ENCODE measurements around the gene SNAPC4. TPM values are rescaled to one million over a fixed set of nuclear protein-coding genes. Genes with fewer than 3 reads are reported as not detected.

The SNAPC4 gene
- total RNA-seq, 2 experiments from 2014 or later = 9.6 to 9.9 TPM

DNA sequence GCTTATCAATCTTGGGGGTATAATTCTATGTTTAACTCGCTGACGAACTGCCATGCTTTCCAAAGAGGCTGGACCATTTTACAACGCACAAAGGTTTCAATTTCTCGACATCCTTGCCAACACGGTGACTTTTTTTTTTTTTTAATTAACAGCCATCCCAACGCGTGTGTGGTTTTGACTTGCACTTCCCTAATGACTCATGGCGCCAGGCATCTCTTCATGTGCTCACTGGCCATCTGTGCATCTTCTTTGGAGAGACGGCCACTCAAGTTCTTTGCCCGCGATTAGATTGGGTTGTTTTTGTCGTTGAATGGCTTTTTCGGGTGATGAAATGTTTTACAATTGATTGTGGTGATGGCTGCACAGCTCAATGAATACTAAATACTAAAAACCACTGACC, 14.0 kb downstream of the SNAPC4 start:
- Mint-ChIP-seq H3K4me1 (peaks cover 21% of the 10 kb centered on the region), H3K27ac (no peak overlapping the region), H3K4me3 (no peak overlapping the region), H3K9me3 (no peaks in the 10 kb centered on the region), H3K36me3 (peaks cover 32% of the 10 kb centered on the region), H3K27me3 (no peaks in the 10 kb centered on the region)
- POLR2A ChIA-PET = interaction anchor here (0.7 kb wide), 1 partner anchor 259 kb away, joined by 4 read pairs; no protein-coding TSS in a partner anchor
- DNase-seq = no peak
- ATAC-seq (ENCODE audit: low read depth) = no peak

DNA sequence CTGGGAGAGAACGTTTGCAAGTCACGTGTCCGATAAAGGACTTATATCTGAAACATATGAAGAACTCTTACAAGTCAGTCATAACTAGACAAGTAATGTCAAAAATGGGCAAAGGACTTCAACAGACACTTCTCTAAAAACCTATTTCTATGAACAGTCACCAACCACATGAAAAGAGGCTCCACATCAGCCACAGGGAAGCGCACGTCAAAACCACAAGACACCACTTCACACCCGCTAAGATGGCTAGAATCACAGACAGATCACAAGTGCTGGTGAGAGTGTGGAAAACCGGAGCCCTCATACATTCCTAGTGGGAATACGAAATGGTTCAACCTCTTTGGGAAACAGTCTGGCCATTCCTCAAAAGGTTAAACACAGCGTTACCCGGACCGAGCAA, 15.0 kb downstream of the SNAPC4 start:
- H3K4me3 Mint-ChIP-seq = peak overlapping the region; percentile 54
- POLR2A ChIA-PET = interaction anchor here (0.6 to 2.4 kb wide), 3 partner anchors 19 to 326 kb away, joined by 3 to 12 read pairs (median 5); partner anchors contain the start of gene DNLZ
- H3K27ac Mint-ChIP-seq = peak overlapping the region; percentile 14
- peaks cover 32% of the 10 kb centered on the region for H3K36me3 Mint-ChIP-seq
- H3K9me3 Mint-ChIP-seq = no peaks in the 10 kb centered on the region
- DNase-seq (peak; percentile 57), ATAC-seq (ENCODE audit: low read depth) (peak; percentile 78)
- H3K27me3 Mint-ChIP-seq = no peaks in the 10 kb centered on the region
- peaks cover 21% of the 10 kb centered on the region for H3K4me1 Mint-ChIP-seq

DNA sequence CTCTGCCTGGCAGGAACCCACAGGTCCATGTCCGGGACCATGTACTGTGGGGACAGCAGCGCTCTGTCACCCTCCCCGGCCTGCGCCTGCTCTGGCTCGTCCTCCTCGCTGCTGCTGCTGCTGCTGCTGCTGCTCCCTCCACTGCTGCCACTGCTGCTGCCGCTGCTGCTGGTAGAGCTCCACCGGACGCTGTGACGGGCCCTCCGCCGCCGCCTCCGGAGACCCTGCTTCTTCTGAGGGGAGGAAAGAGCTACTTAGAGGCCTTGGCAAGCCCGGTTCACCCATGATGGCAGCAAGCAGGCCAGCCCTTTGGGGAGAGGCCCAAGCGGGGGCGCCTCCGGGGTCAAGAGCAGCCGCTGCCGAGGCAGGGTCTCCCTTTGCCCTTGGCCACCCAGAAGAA, 16.5 kb downstream of the SNAPC4 start:
- DNase-seq (no peak), ATAC-seq (ENCODE audit: low read depth) (no peak)
- Mint-ChIP-seq H3K4me1 (peaks cover 17% of the 10 kb centered on the region), H3K4me3 (no peak overlapping the region), H3K36me3 (peaks cover 28% of the 10 kb centered on the region), H3K9me3 (no peaks in the 10 kb centered on the region), H3K27ac (no peak overlapping the region), H3K27me3 (no peaks in the 10 kb centered on the region)
- POLR2A ChIA-PET = interaction anchor here (2.4 kb wide), 1 partner anchor 20 kb away, joined by 12 read pairs; the partner anchor contains the start of gene DNLZ

DNA sequence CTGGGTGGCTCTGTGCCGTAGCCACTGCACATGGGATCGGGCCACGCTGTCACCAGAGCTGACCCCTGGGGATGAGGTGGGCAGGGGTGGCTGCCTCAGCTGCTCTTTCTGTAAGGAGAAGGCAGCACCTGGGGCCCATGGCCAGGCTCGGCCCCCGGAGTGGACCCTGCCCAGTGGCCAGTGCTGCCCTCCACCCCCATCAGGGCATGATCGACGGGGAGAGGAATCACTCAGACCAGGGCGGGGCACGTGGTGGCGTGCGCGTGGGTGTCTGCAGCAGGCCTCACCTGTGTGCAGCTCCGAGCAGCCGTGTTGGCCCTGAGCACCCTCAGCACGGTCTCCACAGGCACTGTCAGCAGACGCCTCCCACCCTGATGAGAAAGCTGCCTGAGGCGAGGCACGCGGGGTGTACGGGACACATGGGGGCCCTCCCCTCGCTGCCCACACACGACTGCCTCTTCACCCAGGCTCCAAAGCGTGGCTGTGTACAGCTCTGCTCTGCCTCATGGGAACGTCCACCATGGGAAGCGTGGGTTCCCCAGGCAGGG, 17.9 kb downstream of the SNAPC4 start:
- Mint-ChIP-seq H3K9me3 (no peaks in the 10 kb centered on the region), H3K4me1 (peaks cover 17% of the 10 kb centered on the region), H3K4me3 (no peak overlapping the region), H3K27ac (no peak overlapping the region), H3K36me3 (peaks cover 20% of the 10 kb centered on the region), H3K27me3 (no peaks in the 10 kb centered on the region)
- DNase-seq = no peak
- POLR2A ChIA-PET = interaction anchor here (1.4 kb wide), 1 partner anchor 19 kb away, joined by 3 read pairs; no protein-coding TSS in a partner anchor
- ATAC-seq (ENCODE audit: low read depth) = no peak

DNA sequence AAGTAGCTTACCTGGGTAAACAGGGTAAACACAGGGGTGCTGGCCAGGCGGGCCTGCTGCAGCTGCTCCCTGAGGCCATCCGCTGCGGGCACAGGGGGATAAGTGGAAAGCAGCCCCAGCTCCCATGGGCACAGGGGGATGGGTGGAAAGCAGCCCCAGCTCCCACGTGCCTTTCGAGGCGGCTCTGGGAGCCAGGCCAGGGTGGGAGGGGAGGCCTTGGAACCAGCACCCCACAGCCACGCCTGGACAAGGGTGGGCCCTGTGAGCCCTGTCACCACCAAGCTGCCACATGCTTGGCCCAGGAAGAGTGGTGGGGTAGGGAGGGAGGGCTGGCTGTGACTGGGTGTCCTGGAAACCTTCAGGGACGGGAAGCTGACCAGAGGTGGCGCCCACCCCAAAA, 18.7 kb downstream of the SNAPC4 start:
- peaks cover 17% of the 10 kb centered on the region for H3K4me1 Mint-ChIP-seq
- no peak for ATAC-seq (ENCODE audit: low read depth)
- H3K27ac Mint-ChIP-seq = no peak overlapping the region

DNA sequence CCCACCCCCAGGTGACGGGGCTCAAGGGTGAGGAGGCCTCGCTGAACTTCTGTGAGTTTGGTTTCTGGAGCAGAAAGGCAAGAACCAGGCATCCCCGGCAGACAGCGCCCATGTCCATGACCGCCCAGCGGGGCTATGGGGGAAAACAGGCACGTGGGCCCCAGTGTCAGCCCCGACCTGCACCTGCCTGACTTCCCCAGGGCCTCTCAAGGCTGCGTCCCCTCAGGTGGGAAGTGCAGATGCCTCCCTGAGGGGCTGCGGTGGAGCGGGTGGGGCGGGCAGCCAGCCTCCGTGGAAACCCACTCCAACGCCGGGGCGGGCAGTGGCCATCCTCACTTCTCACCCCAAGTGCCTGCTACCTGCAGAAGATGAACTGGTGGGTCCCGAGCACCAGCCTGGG, 19.6 kb downstream of the SNAPC4 start:
- peaks cover 12% of the 10 kb centered on the region for H3K36me3 Mint-ChIP-seq
- no peak for DNase-seq
- no peak overlapping the region for H3K4me3 Mint-ChIP-seq
- H3K27me3 Mint-ChIP-seq = no peaks in the 10 kb centered on the region
- H3K4me1 Mint-ChIP-seq = peaks cover 13% of the 10 kb centered on the region
- POLR2A ChIA-PET = no interaction called here
- no peak overlapping the region for H3K27ac Mint-ChIP-seq
- ATAC-seq (ENCODE audit: low read depth) = no peak
- H3K9me3 Mint-ChIP-seq = no peaks in the 10 kb centered on the region

More for the DNA sequence above, 18.7 kb downstream of the SNAPC4 start:
- DNase-seq = no peak
- POLR2A ChIA-PET = interaction anchor here (1.4 kb wide), 1 partner anchor 18 kb away, joined by 3 read pairs; no protein-coding TSS in a partner anchor
- Mint-ChIP-seq H3K9me3 (no peaks in the 10 kb centered on the region), H3K36me3 (peaks cover 16% of the 10 kb centered on the region), H3K4me3 (no peak overlapping the region), H3K27me3 (no peaks in the 10 kb centered on the region)

DNA sequence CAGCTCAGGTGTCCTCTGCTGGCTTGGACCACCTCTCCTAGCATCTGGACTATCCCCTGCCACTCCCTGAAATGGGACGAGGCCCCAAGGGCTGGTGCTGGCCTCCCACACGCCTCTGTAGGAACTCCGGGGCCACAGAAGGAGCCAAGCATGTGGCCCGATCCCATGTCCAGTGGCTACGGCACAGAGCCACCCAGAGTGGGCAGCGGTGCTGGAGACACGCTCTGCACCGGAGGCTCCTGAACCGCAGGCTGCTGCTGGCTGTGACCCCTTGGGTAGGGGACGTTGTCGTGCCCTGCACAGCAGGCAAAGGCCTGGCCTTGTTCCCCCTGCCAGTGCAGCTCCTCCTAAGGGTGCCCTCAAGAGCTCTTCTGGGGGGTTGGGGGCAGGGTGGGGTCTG, 20.1 kb downstream of the SNAPC4 start:
- peaks cover 8% of the 10 kb centered on the region for H3K4me1 Mint-ChIP-seq
- DNase-seq = no peak
- H3K27ac Mint-ChIP-seq = no peak overlapping the region

DNA sequence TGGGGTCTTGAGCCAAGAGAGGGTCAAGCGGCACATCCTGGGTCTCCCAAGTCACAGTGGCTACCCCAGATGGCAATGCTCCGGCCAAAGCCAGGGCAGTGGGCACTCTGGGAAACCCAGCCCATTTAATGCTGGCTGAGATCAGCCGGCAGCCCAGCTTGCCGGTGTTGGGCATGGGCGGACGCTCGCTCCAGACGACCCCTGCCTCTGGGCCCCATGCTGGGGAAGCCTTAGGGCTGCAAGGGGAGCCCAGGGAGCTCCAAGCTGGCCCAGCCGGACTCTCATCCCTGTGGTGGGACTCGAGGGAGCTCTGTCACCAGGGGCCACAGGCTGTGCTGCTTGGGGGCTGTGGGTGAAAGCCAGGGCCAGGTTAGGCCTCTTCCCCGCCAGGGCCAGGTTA, 20.6 kb downstream of the SNAPC4 start:
- H3K36me3 Mint-ChIP-seq = peaks cover 6% of the 10 kb centered on the region
- no peak overlapping the region for H3K4me3 Mint-ChIP-seq
- no peak for ATAC-seq (ENCODE audit: low read depth)
- DNase-seq = no peak
- no peaks in the 10 kb centered on the region for H3K27me3 Mint-ChIP-seq
- H3K27ac Mint-ChIP-seq = no peak overlapping the region
- H3K4me1 Mint-ChIP-seq = peaks cover 3% of the 10 kb centered on the region
- H3K9me3 Mint-ChIP-seq = no peaks in the 10 kb centered on the region
- POLR2A ChIA-PET = no interaction called here

More for the DNA sequence above, 20.1 kb downstream of the SNAPC4 start:
- H3K36me3 Mint-ChIP-seq = peaks cover 10% of the 10 kb centered on the region
- ATAC-seq (ENCODE audit: low read depth) = no peak
- POLR2A ChIA-PET = no interaction called here
- no peaks in the 10 kb centered on the region for H3K27me3 Mint-ChIP-seq
- no peak overlapping the region for H3K4me3 Mint-ChIP-seq
- H3K9me3 Mint-ChIP-seq = no peaks in the 10 kb centered on the region

DNA sequence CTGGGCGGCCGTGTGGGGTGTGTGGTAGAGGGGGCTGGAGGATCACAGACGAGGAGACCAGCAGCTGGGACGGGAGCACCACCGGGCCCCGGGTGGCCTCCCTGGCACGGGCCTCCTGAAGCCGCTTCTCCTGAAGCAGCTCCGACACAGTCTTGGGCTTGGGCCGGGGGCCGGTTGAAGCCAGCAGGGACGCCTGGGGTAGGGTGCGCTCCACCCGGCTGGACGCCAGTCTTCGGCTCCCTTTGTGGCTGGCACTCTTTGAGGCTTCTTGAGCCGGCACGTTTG, 21.0 kb downstream of the SNAPC4 start:
- H3K4me3 Mint-ChIP-seq = no peak overlapping the region
- no peaks in the 10 kb centered on the region for H3K9me3 Mint-ChIP-seq
- H3K4me1 Mint-ChIP-seq = peaks cover under 1% of the 10 kb centered on the region
- DNase-seq (no peak), ATAC-seq (ENCODE audit: low read depth) (no peak)
- no peak overlapping the region for H3K27ac Mint-ChIP-seq
- peaks cover 3% of the 10 kb centered on the region for H3K36me3 Mint-ChIP-seq
- POLR2A ChIA-PET = no interaction called here
- H3K27me3 Mint-ChIP-seq = no peaks in the 10 kb centered on the region

DNA sequence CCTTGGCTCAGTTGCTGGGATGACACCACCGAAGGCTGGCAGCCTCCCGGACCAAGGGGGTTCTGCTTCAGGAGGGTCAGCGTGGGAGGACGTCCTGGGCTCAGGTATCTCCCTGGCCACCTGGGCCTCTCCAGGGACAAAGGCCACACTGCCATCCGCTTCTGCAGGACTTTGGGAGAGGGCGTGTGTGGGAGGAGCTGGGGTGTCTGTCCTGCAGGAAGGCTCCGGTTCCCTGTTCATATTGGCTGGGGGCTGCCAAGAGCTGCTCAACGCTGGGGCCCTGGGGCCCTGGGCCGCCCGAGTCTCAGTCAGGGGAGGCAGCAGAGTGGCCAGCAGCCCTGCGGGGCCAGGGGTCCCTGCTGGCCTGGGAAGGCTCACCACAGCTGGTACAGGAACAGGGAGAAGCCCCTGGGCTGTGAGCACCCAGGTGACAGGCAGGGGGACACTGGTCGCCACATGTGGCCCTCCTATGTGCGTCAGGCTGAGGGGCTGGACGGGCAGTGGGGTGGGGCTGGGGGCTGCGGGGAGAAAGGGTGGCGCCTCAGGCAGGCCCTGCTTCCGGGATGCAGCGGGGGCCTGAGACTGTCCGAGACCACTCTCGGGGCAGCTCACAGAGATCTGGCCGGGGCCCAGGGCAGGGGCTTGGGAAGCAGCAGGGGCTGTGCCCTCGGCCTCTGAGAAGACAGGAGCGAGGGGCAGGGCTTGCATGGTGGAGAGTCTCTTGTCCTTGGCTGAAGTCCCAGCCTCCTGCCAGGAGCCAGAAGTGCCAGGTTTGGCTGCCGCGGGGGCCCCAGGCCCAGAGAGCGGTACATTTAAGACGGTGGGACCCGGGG, 21.6 kb downstream of the SNAPC4 start:
- no peaks in the 10 kb centered on the region for H3K4me1 Mint-ChIP-seq
- peaks cover 1% of the 10 kb centered on the region for H3K36me3 Mint-ChIP-seq
- H3K4me3 Mint-ChIP-seq = no peak overlapping the region
- POLR2A ChIA-PET = no interaction called here
- no peak for ATAC-seq (ENCODE audit: low read depth)
- H3K27ac Mint-ChIP-seq = no peak overlapping the region
- no peak for DNase-seq
- H3K9me3 Mint-ChIP-seq = no peaks in the 10 kb centered on the region
- H3K27me3 Mint-ChIP-seq = no peaks in the 10 kb centered on the region

DNA sequence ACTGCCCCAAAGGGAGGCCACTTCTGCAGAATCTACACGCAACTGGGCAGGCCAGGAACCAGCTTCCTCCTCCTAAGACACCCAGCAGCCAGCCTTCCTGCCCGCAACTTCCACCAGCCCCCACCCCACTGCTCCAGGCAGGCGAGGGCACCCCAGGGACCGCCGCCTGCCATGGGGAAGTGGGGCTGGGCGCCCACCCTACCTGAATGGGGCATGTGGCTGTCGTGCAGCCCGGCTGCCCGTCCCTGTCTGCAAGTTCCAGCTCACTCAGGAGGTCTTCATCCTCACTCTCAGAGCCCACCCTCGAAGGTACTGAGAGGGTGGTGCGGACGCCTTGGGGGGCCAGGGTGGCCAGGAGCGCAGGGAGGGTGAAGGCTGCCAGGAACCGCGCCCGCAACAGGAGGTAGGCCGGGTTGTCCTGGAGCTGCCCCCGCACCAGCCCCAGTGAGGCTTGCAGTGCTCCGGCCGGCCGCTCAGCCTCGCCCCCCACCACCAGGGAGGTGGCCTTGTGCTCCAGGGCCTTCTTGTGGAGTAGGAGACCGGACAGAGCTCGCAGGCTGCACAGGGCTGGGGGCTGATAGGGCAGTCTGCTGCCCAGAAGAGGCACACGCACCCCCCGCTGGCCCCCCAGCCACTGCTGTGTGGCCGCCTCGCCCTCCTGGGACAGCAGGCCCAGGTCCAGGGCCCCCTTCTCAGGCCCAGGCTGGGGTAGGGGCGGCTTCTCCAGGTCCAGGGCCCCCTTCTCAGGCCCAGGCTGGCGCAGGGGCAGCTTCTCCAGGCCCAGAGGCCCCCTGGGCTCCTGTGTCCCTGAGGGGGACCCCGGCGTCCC, 22.4 kb downstream of the SNAPC4 start:
- POLR2A ChIA-PET = no interaction called here
- H3K9me3 Mint-ChIP-seq = no peaks in the 10 kb centered on the region
- no peak for ATAC-seq (ENCODE audit: low read depth)
- no peak overlapping the region for H3K27ac Mint-ChIP-seq
- H3K4me1 Mint-ChIP-seq = peaks cover 2% of the 10 kb centered on the region
- no peak for DNase-seq
- H3K36me3 Mint-ChIP-seq = peaks cover 1% of the 10 kb centered on the region
- H3K27me3 Mint-ChIP-seq = no peaks in the 10 kb centered on the region
- H3K4me3 Mint-ChIP-seq = no peak overlapping the region

DNA sequence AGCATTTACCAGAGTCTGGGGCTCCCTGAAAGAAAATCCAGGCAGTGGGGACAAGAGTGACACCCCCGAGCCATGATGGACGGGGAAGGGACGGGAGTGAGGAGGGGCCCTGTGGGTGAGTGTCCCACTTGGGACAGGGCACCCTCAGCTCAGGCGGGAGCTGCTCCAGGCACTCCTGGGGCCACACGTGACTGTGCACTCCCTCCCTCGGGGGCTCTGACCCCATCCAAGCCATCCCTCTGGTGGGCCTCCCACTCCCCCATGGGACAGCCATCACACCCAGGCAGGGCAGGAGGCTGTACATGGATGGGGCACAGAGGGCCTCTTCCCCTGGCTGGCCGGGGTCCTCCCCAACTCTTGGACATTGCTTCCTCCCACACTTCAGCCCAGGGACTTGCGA, 23.5 kb downstream of the SNAPC4 start:
- DNase-seq (no peak), ATAC-seq (ENCODE audit: low read depth) (no peak)
- Mint-ChIP-seq H3K27me3 (no peaks in the 10 kb centered on the region), H3K27ac (no peak overlapping the region), H3K4me3 (no peak overlapping the region), H3K36me3 (peaks cover 1% of the 10 kb centered on the region), H3K9me3 (no peaks in the 10 kb centered on the region), H3K4me1 (peaks cover 2% of the 10 kb centered on the region)
- POLR2A ChIA-PET = no interaction called here

DNA sequence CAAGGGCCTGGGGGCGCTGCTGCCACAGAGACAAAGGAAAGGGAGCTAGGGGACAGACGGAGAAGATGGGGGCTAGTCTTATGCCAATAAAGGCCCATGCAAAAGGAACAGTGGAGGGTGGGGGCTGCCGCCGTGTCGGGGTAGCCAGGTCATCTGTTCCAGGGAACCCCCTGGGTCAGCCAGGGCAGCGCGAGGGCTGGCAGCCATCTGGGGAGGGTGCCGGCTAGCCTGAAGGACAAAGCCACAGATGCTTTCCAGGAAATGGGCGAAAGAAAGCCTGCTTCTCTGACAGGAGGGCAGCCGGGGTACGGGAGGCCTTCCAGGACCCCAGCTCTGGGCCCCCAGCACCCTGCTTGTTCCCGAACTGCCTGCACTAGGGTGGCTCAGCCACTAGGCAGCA, 24.9 kb downstream of the SNAPC4 start:
- H3K27ac Mint-ChIP-seq = no peak overlapping the region
- H3K4me3 Mint-ChIP-seq = no peak overlapping the region
- H3K9me3 Mint-ChIP-seq = no peaks in the 10 kb centered on the region
- DNase-seq (no peak), ATAC-seq (ENCODE audit: low read depth) (no peak)
- peaks cover 1% of the 10 kb centered on the region for H3K36me3 Mint-ChIP-seq
- POLR2A ChIA-PET = interaction anchor here (1.1 to 1.2 kb wide), 2 partner anchors 12 to 22 kb away, joined by 3 read pairs; no protein-coding TSS in a partner anchor
- no peaks in the 10 kb centered on the region for H3K27me3 Mint-ChIP-seq
- peaks cover 2% of the 10 kb centered on the region for H3K4me1 Mint-ChIP-seq
